ENCODE results near the gene PUDP.

Gene PUDP

DNA sequence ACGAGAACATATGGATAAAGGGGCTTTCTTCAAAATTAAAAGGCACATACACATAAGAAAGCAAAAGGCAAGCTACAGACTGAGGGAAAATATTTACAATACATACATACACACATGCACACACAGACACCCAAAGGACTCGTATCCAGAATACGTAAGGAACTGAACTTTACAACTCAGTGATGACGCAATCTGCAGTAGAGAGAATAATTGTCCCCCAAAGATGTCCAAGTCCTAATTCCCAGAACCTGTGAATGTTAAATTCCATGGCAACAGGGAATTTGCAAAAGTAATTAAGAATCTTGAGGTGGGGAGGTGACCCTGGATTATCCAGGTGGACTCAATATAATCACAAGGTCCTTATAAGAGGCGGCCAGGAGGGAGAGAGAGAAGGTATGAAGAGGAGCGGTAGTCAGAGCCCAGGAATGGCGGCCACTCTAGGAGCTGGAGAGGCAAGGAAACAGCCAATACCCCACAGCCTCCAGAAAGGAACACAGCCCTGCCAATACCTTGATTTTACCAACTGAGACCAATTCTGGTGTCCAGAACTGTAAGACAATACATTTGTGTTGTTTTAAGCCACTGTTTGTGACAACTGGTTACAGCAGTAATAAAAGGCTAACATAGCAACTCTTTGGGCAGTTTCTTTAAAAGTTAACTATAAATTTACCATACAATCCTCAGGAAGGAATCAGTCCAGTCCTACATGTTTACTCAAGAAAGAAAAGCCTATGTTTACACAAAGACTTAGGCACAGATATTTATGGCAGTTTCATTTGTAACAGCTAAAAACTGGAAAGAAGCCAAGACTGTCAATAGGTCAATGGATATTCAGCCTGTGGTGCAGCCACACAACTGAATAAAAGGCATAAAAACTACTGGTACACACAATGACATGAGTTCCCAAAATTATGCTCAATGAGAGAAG lies 27.7 kb downstream of the PUDP start:
- DNase-seq (ENCODE audit: insufficient read length) (no peak), FAIRE-seq (peak; percentile 71)
- TF ChIP-seq TAF1 (IDR thresholded peaks at IDR 0.05; ENCODE audit: borderline replicate concordance, low read depth, low read length) = no peak
- no peak for TF ChIP-seq POLR2AphosphoS5 (IDR thresholded peaks at IDR 0.05; ENCODE audit: low read depth, low read length)
- no peak for TF ChIP-seq POLR2A (IDR thresholded peaks at IDR 0.05; ENCODE audit: low read depth, low read length)

DNA sequence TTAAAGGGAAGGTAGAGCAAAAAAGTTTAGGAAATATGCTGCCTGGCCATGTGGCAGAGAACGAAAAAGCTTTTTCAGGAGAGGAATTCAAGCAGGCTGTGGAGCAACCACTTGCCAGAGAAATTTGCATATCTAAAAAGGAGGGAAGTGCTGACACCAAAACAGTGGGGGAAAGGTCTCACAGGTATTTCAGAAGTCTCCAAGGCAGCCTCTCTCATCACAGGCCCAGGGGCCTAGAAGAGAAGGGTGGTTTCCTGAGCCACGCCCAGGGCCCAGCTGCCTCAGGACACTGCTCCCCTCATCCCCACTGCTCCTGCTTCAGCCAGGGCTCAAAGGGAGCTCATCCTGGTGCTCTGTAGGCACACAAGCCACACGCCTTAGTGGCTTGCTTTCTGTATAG lies 30.4 kb downstream of the PUDP start:
- FAIRE-seq = peak; percentile 92
- TF ChIP-seq TAF1 (IDR thresholded peaks at IDR 0.05; ENCODE audit: borderline replicate concordance, low read depth, low read length) = no peak
- no peak for TF ChIP-seq POLR2A (IDR thresholded peaks at IDR 0.05; ENCODE audit: low read depth, low read length)
- no peak for TF ChIP-seq POLR2AphosphoS5 (IDR thresholded peaks at IDR 0.05; ENCODE audit: low read depth, low read length)
- DNase-seq (ENCODE audit: insufficient read length) = no peak

DNA sequence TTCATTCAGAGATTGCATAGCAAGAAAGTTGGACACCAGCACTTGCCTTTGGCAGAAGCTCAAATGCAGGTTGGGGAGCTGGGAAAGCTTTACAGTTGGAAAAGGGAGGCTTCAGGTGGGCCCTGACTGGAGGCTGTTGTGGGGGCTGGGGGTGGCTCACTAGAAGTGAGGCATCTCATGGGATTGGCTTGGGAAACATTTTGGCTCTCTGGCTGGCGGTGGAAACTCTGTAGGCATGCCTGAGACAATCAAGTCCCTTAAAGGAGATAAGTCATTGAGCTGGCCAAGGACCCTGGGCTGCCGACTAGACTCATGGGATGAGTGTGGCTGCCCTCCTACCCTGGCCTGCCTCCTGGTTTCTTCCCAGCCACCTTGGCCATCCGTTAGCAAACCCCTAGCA lies 31.9 kb downstream of the PUDP start:
- TF ChIP-seq POLR2AphosphoS5 (IDR thresholded peaks at IDR 0.05; ENCODE audit: low read depth, low read length) (no peak), POLR2A (IDR thresholded peaks at IDR 0.05; ENCODE audit: low read depth, low read length) (no peak), TAF1 (IDR thresholded peaks at IDR 0.05; ENCODE audit: borderline replicate concordance, low read depth, low read length) (no peak)
- DNase-seq (ENCODE audit: insufficient read length) (no peak), FAIRE-seq (peak; percentile 61)

DNA sequence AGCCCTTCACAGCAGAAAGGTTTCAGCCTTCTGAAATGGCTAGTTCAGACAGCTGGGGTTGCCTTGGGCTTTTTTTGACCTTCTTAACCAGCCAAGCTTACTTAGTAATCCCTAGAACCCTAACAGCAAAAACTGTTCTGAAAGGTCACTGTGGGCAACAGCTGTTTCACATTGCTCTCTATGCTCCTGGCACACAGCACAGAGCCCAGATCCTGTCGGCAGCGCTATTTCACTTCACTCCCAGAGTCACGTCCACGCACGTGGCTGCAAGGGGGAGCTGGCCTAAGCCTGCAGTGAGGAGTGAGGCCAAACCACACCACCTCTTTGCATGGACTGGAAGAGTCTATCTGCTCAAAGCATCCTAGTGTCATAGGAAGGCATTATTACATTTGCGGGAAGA lies 32.4 kb downstream of the PUDP start:
- TF ChIP-seq POLR2AphosphoS5 (IDR thresholded peaks at IDR 0.05; ENCODE audit: low read depth, low read length) (0 out of 2 replicates have a peak, but pooled peaks have one; percentile 26), TAF1 (IDR thresholded peaks at IDR 0.05; ENCODE audit: borderline replicate concordance, low read depth, low read length) (no peak)
- FAIRE-seq (peak; percentile 98), DNase-seq (ENCODE audit: insufficient read length) (no peak)

DNA sequence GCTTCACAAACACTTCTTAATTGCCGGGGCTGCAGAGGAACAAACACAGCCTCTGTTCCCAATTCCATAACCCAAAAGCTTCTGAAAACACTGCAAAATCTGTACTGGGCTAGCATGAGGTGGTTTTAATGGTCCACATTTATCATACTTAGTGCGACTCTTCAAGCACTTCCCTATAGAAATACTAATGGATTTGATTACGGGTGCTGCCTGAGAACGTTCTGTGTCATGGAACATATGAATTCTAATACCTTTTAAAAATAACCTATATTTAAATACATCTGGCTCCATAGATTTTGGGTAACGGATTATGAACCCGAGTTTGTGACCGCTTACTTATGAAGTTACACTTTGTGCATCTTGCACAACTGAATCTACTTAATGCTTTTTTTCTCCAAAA lies 35.9 kb downstream of the PUDP start:
- DNase-seq (ENCODE audit: insufficient read length) (no peak), FAIRE-seq (no peak)
- TF ChIP-seq TAF1 (IDR thresholded peaks at IDR 0.05; ENCODE audit: borderline replicate concordance, low read depth, low read length) (no peak), POLR2A (IDR thresholded peaks at IDR 0.05; ENCODE audit: low read depth, low read length) (no peak), POLR2AphosphoS5 (IDR thresholded peaks at IDR 0.05; ENCODE audit: low read depth, low read length) (no peak)

DNA sequence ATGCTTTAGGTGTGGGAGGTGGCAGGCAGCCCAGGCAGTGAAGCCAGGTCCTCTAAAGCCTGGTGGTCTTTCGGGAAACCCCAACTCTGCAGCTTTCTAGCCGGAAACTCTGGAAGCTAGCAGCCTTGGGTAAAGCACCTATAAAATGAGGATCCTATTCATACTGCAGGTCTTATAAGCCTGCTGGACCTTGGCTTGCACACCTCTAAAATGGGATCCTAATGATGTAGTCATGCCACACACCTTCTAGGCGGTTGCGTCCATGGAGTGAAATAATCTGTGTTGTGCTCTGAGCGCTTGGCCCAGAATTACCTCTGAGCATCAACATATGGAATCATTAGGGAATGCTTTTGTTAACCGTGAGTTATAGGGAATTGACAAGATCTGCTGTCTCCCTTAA lies 36.4 kb downstream of the PUDP start:
- FAIRE-seq (no peak), DNase-seq (ENCODE audit: insufficient read length) (no peak)
- TF ChIP-seq TAF1 (IDR thresholded peaks at IDR 0.05; ENCODE audit: borderline replicate concordance, low read depth, low read length) (no peak), POLR2AphosphoS5 (IDR thresholded peaks at IDR 0.05; ENCODE audit: low read depth, low read length) (peak; percentile 17; the same call in 1 of the 2 replicates)

DNA sequence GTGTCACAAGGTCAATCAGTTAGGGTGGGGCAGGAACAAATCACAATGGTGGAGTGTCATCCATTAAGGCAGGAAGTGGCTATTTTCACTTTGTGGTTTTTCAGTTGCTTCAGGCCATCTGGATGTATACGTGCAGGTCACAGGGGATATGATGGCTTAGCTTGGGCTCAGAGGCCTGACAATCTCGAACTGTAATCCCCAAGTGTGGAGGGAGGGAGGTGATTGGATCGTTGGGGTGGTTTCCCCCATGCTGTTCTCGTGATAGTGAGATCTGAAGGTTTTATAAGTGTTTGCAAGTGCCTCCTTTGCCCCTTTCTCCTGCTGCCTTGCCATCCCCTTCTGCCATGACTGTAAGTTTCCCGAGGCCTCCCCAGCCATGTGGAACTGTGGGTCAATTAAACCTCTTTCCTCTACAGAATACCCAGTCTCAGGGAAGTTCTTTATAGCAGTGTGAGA lies 37.1 kb downstream of the PUDP start:
- peak; percentile 91 for TF ChIP-seq POLR2AphosphoS5 (IDR thresholded peaks at IDR 0.05; ENCODE audit: low read depth, low read length)
- TF ChIP-seq POLR2A (IDR thresholded peaks at IDR 0.05; ENCODE audit: low read depth, low read length) = peak; percentile 89
- TF ChIP-seq TAF1 (IDR thresholded peaks at IDR 0.05; ENCODE audit: borderline replicate concordance, low read depth, low read length) = peak; percentile 74; the same call in 1 of the 2 replicates
- FAIRE-seq (peak; percentile 100), DNase-seq (ENCODE audit: insufficient read length) (no peak)

DNA sequence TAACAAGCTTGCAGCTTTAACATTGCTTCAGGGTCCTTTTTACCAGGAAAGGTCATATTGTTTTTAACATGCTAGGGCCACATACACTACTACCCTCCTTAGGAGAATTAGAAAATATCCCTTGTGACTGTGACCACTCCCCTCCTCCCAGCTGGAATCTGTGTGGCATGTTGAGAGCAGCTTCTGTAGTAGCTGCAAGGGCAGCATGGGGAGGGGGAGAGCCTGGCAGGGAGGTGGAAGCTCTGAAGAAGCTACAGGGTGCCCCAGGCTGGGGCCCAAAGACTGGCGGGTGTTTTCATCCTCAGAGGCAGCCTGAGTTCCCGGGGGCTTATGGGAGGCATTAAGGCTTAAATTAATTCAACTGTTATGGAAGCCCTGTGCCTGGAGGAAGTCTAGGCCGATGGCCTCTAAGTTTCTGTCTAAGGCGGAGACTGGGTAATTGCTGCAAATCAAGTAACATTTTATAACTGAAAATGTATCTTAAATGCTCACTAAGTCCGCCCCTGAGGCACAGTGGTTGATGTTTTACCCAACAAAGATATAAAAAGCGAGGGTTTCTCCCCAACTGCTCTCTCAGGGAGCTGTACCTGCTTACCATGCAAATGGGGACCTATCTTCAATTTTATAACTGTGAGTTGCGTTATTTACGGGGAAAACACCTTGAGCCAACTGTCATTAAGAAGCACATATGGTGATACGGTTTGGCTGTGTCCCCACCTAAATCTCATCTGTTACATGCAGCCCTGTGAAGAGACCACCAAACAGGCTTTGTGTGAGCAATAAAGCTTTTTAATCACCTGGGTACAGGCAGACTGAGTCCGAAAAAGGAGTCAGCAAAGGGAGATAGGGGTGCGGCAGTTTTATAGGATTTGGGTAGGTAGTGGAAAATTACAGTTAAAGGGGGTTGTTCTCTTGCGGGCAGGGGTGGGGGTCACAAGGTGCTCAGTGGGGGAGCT lies 37.8 kb downstream of the PUDP start:
- no peak for FAIRE-seq
- DNase-seq (ENCODE audit: insufficient read length) = no peak
- TF ChIP-seq TAF1 (IDR thresholded peaks at IDR 0.05; ENCODE audit: borderline replicate concordance, low read depth, low read length) = no peak
- peak; percentile 42; the same call in 1 of the 2 replicates for TF ChIP-seq POLR2AphosphoS5 (IDR thresholded peaks at IDR 0.05; ENCODE audit: low read depth, low read length)
- TF ChIP-seq POLR2A (IDR thresholded peaks at IDR 0.05; ENCODE audit: low read depth, low read length) = peak; percentile 47; the same call in 1 of the 2 replicates

DNA sequence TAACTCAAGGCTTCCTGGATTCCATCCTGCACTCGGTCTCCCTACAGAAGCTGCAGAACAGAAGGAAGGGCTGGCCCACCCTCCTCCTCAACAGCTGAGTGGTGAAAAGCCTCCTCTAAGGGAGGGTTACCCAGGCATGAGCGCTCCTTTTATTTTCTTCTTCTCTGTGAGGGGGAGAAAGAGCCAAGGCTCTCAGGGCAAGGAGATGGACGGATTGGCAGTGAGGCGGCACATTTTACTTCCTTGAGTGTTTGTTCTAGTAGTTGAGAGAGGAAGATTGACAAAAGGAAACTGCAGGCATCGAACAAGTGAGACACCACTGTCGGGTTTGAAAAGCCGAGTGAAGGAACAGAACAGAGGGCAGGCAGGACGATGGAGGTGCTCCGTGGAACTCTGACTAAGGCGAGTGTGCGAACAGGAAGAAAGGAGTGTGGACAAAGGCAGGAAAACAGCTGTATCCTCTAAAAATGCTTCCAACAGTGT lies 38.9 kb downstream of the PUDP start:
- DNase-seq (ENCODE audit: insufficient read length) (no peak), FAIRE-seq (peak; percentile 87)
- no peak for TF ChIP-seq POLR2AphosphoS5 (IDR thresholded peaks at IDR 0.05; ENCODE audit: low read depth, low read length)
- no peak for TF ChIP-seq TAF1 (IDR thresholded peaks at IDR 0.05; ENCODE audit: borderline replicate concordance, low read depth, low read length)
- no peak for TF ChIP-seq POLR2A (IDR thresholded peaks at IDR 0.05; ENCODE audit: low read depth, low read length)

DNA sequence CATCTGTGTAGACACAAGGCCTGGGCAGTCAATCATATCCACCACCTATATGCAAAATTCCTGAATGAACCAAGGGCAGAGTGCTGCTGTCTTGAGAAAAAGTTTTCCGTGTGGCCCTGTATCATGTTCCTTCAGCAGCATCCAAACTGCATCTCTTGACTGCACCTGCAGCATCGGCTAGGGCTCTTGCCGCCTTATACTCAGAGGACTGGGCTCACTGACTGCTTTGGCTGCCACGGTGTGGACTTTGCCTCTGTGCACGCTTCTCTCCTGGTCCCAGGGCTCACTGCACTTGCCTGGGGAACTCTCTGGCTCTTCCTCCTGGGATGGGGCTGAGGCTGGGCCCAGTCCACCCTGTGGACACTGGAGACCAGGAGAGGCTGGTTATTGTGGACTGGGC lies 39.9 kb downstream of the PUDP start:
- TF ChIP-seq POLR2AphosphoS5 (IDR thresholded peaks at IDR 0.05; ENCODE audit: low read depth, low read length) (no peak), TAF1 (IDR thresholded peaks at IDR 0.05; ENCODE audit: borderline replicate concordance, low read depth, low read length) (no peak), POLR2A (IDR thresholded peaks at IDR 0.05; ENCODE audit: low read depth, low read length) (no peak)
- peak; percentile 79 for FAIRE-seq

DNA sequence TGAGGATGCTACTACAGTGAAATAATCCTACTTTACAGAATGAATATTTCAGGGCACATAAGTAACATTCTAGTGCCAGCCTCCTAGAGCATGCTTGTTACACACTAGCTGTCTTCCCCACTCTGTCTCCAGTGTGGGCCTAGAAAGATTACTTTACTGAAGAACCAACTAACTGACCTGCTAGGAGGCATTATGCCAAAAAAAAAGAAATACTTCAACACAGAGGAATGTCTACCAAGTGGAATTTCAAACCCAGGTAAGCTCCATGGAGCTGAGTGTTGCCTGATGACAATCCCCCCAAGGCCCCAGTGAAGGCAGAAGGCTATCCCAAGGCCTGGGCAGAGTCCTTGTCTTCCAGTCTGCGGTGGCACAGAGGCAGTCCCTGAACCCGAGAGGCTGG lies 41.3 kb downstream of the PUDP start:
- TF ChIP-seq POLR2AphosphoS5 (IDR thresholded peaks at IDR 0.05; ENCODE audit: low read depth, low read length) = no peak
- TF ChIP-seq POLR2A (IDR thresholded peaks at IDR 0.05; ENCODE audit: low read depth, low read length) = no peak
- peak; percentile 62 for FAIRE-seq
- DNase-seq (ENCODE audit: insufficient read length) = no peak

More for the DNA sequence above, 39.9 kb downstream of the PUDP start:
- DNase-seq (ENCODE audit: insufficient read length) = no peak

Measured in GM12892 (cell line).